ES-I3 (cell line): ENCODE data around the gene GSS.
"Not testable (repeated sequence)": the region's sequence is repeated elsewhere in the genome, so short reads cannot be mapped to it uniquely, and the experiment has no call there.

Experiments
- H3K36me3 ChIP-seq: 2 replicates; pipeline ENCODE4 v1.6.1; 2013; ENCODE audit warnings: mild to moderate bottlenecking, low read length, control low read depth, moderate library complexity; ENCODE audit not compliant: insufficient read depth
- H3K4me1 ChIP-seq: 2 replicates; pipeline ENCODE4 v1.6.1; 2013; ENCODE audit warnings: mild to moderate bottlenecking, control low read depth, low read length; ENCODE audit not compliant: insufficient read depth
- H3K9ac ChIP-seq: 2 replicates; pipeline ENCODE4 v1.6.1; 2013; ENCODE audit warnings: low read depth, mild to moderate bottlenecking, low read length, moderate library complexity
- H3K9me3 ChIP-seq: 2 replicates; pipeline ENCODE4 v1.6.1; 2013; ENCODE audit warnings: mild to moderate bottlenecking, low read length, moderate library complexity; ENCODE audit not compliant: control insufficient read depth, insufficient read depth

GSS gene

DNA sequence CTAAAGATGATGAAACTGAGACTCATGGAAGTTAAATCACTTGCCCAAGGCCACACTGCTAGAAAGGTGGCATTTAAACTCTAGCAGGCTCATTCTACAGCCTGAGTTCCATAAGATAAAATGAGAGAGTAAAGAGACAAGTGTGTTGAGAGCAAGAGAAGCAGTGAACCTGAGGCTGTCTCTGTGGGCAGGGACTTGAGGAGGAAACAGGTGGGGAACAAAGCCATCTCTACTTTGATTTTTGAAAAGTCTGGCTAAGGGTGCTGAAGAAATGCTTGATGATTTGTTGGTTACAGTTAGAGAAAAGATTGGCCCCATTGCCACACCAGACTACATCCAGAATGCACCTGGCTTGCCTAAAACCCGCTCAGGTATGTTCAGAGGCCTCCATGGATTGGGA lies 29.0 kb downstream of the GSS start:
- Histone ChIP-seq H3K4me1 (peaks cover 3% of the 10 kb centered on the region; the same call in 1 of the 2 replicates), H3K9me3 (0 out of 2 replicates have a peak, but pooled peaks cover 2% of the 10 kb centered on the region), H3K9ac (no peak overlapping the region), H3K36me3 (no peaks in the 10 kb centered on the region; the same call in 1 of the 2 replicates)

DNA sequence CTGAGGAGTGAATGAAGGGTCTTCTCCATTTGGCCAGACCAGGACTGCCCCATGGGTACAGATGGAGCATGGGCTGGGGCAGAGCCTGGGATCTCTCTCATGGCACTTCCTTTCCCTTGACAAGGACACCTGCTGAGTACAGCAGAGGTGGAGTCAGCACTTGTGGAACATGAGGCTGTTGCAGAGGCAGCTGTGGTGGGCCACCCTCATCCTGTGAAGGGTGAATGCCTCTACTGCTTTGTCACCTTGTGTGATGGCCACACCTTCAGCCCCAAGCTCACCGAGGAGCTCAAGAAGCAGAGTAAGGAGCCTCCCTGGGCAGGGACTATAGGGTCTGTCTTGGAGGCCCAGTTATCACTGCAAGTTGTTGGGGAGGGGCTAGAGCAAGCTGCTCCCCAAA lies 29.6 kb downstream of the GSS start:
- Histone ChIP-seq H3K4me1 (peaks cover 3% of the 10 kb centered on the region; the same call in 1 of the 2 replicates), H3K36me3 (peaks cover 2% of the 10 kb centered on the region; the same call in 1 of the 2 replicates), H3K9ac (no peak overlapping the region), H3K9me3 (0 out of 2 replicates have a peak, but pooled peaks cover 2% of the 10 kb centered on the region)

DNA sequence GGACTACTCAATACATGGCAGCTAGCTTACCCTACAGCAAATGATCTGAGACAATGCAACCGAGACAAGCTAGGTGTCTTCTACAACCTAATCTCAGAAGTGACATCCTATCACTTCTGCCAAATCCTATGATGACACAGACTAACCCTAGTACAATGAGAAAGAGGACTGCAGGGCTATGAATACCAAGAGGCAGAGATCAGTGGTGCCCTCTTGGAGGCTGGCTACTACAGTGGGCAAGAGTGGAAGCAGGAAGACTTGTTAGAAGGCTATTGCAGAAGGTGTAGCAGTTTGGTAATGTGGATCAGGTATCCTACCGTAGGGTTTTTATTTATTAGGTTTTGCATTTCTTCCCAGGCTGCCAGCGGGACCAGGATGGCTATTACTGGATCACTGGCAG lies 30.3 kb downstream of the GSS start:
- H3K36me3 ChIP-seq, result peaks cover 3% of the 10 kb centered on the region; the same call in 1 of the 2 replicates
- no peak overlapping the region for H3K9ac ChIP-seq
- peaks cover 3% of the 10 kb centered on the region; the same call in 1 of the 2 replicates for H3K4me1 ChIP-seq

DNA sequence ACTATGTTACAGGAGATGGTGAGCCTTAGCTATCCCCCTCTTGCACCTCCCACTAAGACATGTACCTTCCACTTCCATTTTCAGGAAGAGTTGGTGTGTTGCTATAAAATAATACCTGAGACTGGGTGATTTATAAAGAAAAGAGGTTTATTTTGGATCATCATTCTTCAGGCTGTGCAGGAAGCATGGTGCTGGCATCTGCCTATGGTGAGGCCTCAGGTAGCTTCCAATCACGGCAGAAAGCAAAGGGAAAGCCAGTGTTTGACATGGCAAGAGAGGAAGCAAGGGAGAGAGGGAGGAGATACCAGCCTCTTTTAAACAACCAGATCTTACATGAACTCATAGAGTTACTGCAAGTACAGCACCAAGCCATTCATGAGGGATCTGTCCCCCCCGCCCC lies 32.2 kb downstream of the GSS start:
- H3K9me3 ChIP-seq, result 0 out of 2 replicates have a peak, but pooled peaks cover 2% of the 10 kb centered on the region
- H3K4me1 ChIP-seq, result peaks cover 3% of the 10 kb centered on the region; the same call in 1 of the 2 replicates
- H3K9ac ChIP-seq, result no peak overlapping the region
- peaks cover 3% of the 10 kb centered on the region; the same call in 1 of the 2 replicates for H3K36me3 ChIP-seq

More for the DNA sequence above, 30.3 kb downstream of the GSS start:
- H3K9me3 ChIP-seq, result 0 out of 2 replicates have a peak, but pooled peaks cover 2% of the 10 kb centered on the region

DNA sequence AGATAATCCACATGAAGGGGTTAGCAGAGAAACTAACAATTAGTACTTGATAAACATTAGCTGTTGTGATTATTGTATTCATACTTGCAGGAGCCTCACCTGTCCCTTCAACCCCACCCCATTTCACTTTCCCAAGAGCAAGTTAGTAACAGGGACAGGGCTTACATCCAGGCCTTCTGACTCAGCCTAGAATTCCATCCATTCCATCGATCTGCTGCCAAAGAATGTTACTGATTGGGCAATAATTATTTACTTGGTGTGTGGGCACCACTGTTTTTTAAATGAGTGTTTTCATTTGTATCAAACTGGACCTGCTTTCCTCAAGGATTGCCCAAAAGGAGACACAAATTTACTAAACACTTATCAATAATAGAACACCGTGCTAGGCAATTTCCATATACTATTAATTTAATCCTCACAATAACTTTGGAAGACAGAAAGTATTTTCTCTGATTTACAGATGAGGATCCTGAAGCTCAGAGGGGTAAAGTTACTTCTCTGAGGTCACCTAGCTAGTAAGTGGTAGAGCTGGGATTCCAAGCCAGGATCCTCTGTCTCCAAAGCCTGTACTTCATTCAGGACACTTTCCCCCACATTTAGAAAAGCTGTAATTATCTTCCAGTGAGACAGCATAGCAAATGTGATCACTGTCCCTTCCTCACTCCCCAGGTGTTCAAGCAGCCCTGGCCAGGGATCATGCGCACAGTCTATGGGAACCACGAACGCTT lies 32.8 kb downstream of the GSS start:
- H3K36me3 ChIP-seq, result peaks cover 3% of the 10 kb centered on the region; the same call in 1 of the 2 replicates

DNA sequence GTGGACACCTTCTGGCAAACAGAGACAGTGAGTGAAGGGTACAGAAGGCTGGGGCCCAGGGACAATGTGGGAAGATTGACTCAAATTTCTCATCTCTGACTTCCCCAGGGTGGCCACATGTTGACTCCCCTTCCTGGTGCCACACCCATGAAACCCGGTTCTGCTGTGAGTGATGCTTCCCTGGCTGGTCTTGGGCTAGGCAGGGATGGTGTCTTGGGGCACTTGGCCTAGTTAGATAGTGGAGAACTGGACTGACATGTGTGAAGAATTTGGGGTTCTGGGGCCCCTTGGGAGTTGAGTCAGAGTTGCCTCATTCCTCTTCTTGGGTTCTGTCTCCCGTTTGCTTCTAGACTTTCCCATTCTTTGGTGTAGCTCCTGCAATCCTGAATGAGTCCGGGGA lies 34.2 kb downstream of the GSS start:
- Histone ChIP-seq H3K9ac (no peak overlapping the region), H3K36me3 (peaks cover 3% of the 10 kb centered on the region; the same call in 1 of the 2 replicates), H3K4me1 (no peaks in the 10 kb centered on the region), H3K9me3 (0 out of 2 replicates have a peak, but pooled peaks cover 2% of the 10 kb centered on the region)

More for the DNA sequence above, 32.8 kb downstream of the GSS start:
- no peaks in the 10 kb centered on the region for H3K4me1 ChIP-seq
- no peak overlapping the region for H3K9ac ChIP-seq
- 0 out of 2 replicates have a peak, but pooled peaks cover 2% of the 10 kb centered on the region for H3K9me3 ChIP-seq

DNA sequence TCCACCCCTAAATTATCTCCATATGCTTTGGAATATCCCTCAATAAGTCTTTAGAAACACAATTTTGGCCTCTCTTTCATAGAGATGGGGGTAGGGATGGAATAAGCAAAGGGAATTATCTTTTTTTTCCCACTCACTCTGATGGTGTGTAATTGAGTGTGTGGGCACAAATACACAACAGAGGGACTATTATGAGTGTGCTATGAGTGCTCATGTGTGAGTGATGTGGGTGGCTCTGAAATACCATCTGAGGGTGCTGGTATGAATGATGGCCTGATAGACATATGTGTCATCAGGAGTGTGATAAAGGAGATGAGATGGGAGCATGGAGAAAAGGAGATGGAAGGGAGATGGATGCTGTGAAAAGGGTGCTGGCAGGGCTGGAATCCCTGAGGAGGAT lies 35.6 kb downstream of the GSS start:
- H3K36me3 ChIP-seq, result peaks cover 3% of the 10 kb centered on the region; the same call in 1 of the 2 replicates
- no peaks in the 10 kb centered on the region for H3K4me1 ChIP-seq
- H3K9me3 ChIP-seq, result 0 out of 2 replicates have a peak, but pooled peaks cover 2% of the 10 kb centered on the region
- no peak overlapping the region for H3K9ac ChIP-seq

DNA sequence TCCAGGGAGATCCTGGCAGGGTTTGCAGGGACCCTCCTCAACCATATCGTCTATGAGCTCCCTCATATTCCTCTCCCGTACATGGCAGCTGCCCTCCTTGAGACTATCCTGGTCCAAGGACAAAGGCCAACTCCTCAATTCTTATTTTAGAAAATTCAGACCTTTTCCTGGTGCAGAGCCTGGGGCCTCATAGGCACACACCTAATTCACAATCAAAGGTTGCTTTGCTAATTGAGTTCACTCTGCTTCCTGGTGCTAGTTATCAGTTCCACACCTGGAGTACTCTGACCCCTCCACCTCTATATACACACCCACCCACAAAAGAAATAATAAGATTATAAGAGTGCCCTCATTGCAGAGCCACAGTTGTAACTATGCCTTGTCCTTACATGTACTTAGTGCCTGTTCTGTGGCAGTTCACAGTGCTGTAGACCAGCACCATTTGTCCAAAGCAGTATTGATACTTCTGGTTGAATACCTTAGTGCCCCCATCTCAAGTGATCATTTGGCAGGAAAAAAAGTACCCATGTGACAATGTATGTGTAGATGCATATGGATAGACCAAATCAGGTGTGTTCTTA lies 38.7 kb downstream of the GSS start:
- H3K9me3 ChIP-seq, result no peaks in the 10 kb centered on the region
- no peak overlapping the region for H3K9ac ChIP-seq
- peaks cover 3% of the 10 kb centered on the region; the same call in 1 of the 2 replicates for H3K36me3 ChIP-seq
- H3K4me1 ChIP-seq, result no peaks in the 10 kb centered on the region

DNA sequence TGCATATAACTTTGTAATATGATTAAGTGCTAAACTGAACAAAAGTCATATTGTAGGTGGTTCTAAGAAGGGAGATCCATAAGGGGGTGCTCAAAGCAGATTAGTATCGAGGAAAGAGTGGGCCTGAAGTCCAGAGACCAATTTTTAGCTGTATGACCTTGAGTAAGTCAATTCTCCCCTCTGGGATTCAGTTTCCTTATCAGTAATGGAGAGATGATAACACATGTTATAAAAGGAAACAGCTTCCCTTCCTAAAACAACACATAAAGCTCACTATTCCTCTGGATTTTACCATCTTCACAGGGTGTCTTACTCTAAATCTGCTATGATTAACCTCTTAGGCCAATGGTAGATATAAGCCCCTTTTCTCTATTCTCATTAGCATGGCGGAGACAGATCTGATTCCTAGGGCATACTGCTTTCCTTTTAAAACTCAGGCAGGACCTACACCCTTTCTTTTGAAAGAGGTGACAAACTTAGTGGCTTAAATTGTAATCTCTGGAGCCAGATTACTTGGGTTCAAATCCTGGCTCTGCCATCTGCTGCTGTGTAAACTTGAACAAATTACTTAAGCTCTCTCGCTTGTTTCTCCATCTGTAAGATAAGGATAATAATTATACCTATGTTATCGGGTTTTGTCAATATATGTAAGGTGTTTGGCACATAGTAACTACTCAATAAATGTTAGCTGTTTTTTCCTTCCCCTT lies 39.7 kb downstream of the GSS start:
- Histone ChIP-seq H3K4me1 (no peaks in the 10 kb centered on the region), H3K9me3 (no peaks in the 10 kb centered on the region), H3K9ac (no peak overlapping the region), H3K36me3 (peaks cover under 1% of the 10 kb centered on the region; the same call in 1 of the 2 replicates)

DNA sequence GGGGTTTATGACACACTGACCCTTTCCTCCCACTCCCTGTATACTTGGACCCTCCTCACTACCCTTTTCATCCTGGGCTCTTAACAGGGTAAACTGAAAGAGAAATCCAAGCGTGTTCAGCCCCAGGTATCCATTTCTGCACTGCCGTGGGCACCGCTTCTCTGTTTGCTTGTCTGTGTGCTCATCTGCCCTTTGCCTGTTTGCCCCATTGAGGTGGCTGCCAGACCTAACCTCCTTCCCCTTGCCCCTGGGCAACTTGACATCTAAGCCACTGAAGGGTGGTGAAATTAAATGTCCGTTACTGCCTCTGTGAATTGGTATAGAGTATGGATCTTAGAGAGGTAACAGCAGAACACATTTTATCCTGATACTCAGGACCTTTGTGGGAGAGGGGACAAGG lies 40.5 kb downstream of the GSS start:
- H3K9me3 ChIP-seq, result no peaks in the 10 kb centered on the region
- no peak overlapping the region for H3K9ac ChIP-seq
- H3K4me1 ChIP-seq, result no peaks in the 10 kb centered on the region
- no peaks in the 10 kb centered on the region; the same call in 1 of the 2 replicates for H3K36me3 ChIP-seq

DNA sequence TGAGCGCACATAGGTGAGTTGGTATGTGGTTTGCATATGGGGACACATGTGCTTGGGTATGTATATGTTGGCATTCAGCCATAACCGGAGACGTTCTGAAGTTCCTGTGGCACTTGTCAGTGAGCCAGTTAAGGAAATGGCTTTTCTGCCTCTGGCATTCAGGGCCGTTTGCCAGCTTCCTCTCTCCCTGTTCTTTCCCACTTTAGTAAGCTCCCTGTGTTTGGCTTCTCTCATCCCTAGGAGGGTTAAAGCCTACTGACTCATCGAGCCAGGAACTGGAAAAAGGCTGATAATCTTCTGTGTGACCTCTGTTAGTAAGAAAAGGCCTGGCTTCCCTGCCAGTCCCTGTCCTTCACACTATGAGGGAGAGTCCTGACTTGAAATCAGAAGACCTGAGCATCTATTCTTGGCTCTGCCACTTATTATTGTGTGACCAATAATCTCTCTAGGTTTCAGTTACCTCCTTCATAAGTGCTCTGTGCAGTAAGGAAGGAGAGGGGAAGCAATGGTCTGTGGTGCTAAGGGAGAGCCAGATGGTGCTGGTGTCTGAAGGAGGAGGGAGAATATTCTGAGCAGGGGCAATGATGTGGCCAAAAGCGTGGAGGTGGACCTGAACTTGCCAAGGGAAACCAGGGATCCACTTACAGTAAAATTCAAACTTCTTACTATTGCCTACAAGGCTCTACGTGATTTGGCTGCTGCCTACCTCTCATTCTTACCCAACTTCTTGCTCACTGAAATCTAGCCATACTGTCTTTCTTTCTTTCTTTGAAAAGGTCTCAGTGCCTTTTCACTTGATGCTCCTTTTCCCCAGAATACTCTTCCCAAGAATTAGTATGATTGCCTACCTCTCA lies 47.8 kb downstream of the GSS start:
- H3K9ac ChIP-seq, result no peak overlapping the region

DNA sequence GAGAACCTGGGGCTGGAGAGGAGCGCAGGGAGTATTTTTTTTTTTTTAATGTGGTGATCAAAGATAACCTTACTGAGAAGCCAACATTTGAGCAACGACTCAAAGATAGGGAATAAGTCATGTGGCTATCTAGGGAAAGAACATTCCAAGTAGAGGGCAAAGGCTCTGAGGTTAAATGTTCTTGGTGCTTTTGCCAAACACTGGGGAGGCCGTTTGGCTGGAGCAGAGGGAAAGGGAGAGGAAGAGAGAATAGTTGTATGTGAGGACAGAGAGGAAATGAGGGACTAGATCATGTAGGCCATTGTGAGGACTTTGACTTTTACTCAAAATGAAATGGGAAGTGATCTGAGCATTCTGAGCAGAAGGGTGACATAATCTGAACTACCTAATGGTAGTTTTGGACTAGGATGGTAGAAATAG lies 51.4 kb downstream of the GSS start:
- H3K36me3 ChIP-seq, result no peaks in the 10 kb centered on the region
- no peaks in the 10 kb centered on the region for H3K9me3 ChIP-seq
- peaks cover 5% of the 10 kb centered on the region; the same call in 1 of the 2 replicates for H3K4me1 ChIP-seq
- no peak overlapping the region for H3K9ac ChIP-seq

More for the DNA sequence above, 47.8 kb downstream of the GSS start:
- Histone ChIP-seq H3K36me3 (no peaks in the 10 kb centered on the region), H3K4me1 (peaks cover 5% of the 10 kb centered on the region; the same call in 1 of the 2 replicates), H3K9me3 (no peaks in the 10 kb centered on the region)

DNA sequence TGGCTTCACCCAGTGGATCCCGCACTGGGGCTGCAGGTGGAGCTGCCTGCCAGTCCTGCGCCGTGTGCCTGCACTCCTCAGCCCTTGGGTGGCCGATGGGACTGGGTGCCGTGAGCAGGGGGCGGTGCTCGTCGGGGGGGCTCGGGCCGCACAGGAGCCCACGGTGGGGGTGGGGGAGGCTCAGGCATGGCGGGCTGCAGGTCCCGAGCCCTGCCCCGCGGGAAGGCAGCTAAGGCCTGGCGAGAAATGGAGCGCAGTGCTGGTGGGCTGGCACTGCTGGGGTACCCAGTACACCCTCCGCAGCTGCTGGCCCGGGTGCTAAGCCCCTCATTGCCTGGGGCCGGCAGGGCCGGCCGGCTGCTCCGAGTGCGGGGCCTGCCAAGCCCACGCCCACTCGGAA lies 56.9 kb downstream of the GSS start:
- H3K4me1 ChIP-seq, H3K9me3 ChIP-seq, H3K9ac ChIP-seq, H3K36me3 ChIP-seq: not testable (repeated sequence)
